Hematopoietic multipotent progenitor cell treated with erythropoietin and hydrocortisone succinate and interleukin-3 and kit ligand, for 6 days (in vitro differentiated cells): ENCODE results near the gene NTSR2.

ENCODE experiments used
- DNase-seq: peaks from one replicate; pipeline ENCODE4 v3.0.0-alpha.2; 2015

The NTSR2 gene

DNA sequence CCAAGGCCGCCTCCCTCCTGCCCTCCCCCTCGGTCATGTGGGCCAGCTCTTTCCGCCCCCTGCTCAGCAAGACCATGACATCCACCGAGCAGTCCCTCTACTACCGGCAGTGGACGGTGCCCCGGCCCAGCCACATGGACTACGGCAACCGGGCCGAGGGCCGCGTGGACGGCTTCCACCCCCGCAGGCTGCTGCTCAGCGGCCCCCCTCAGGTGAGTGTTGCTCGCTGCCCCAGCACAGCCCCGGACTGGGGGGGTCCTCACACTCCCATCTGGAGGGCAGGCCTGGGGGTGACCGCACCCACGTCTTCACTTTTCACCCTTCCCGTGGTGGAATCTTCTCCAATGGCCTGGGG is 51.3 kb downstream of the NTSR2 start:
- DNase-seq = no peak

DNA sequence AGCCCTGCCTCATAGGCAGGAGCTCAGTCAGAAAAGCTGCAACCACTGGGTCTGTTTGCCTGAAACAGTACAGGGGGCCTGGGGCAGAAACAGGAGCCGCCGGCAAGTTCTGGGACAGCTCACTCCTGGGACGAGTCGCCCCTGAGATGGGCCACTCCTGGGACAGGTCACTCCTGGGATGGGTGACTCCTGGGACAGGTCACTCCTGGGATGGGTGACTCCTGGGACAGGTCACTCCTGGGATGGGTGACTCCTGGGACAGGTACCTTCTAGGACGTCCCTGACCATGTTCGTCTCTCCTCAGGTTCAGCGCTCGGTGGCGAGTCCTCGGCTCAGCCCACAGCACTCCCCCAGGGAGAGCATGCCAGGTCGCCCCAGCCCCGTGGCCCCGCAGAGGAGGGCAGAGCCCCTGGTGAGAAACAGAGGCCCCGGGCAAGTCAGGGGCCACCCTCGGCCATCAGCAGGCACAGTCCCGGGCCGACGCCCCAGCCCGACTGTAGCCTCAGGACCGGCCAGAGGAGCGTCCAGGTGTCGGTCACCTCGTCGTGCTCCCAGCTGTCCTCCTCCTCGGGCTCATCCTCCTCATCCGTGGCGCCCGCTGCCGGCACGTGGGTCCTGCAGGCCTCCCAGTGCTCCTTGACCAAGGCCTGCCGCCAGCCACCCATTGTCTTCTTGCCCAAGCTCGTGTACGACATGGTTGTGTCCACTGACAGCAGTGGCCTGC is 51.8 kb downstream of the NTSR2 start:
- DNase-seq = no peak

DNA sequence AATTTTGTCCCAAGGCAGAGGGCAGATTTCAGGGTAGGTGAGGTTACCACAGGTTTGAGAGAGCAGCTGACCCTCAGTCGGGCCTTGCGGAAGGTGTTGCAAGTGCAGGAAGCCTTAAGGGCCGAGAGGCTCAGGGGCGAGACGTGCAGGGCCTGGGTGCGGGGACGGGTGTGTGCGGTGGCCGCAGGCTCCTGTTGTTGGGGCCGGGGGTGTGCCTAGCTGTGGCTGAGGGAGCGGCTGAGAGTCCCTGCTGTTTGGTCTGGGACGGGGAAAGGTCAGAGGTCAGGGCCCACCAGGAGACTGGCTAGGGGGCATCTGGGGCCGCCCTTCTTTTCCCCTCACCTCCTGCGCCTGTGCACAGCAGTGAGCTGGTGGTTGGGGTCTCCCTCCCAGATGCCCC is 52.5 kb downstream of the NTSR2 start:
- DNase-seq = no peak

DNA sequence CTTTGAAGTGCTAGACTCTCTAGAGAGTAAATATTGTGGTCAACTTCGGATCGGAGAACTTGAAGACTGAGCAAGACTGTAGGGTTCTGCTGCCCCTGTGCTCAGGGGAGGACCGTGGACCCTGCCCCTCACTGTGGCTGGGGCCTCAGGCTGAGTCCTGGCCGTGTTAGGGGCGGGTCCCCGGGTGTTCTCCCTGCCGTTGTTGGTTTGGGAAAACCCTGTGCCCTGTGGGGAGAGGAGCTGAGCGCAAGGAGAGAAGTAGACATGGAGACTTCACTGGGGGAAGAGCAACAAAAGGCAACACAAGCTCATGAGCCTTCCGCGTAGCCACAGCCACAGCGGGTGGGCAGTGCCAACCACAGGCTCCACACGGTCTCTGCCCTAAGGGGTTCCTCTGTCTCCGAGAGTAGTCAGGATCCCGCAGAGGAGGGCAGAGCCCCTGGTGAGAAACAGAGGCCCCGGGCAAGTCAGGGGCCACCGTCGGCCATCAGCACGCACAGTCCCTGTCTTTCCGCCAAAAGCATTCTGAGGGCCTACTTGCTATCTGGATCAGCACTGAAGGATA is 53.1 kb downstream of the NTSR2 start:
- no peak for DNase-seq

DNA sequence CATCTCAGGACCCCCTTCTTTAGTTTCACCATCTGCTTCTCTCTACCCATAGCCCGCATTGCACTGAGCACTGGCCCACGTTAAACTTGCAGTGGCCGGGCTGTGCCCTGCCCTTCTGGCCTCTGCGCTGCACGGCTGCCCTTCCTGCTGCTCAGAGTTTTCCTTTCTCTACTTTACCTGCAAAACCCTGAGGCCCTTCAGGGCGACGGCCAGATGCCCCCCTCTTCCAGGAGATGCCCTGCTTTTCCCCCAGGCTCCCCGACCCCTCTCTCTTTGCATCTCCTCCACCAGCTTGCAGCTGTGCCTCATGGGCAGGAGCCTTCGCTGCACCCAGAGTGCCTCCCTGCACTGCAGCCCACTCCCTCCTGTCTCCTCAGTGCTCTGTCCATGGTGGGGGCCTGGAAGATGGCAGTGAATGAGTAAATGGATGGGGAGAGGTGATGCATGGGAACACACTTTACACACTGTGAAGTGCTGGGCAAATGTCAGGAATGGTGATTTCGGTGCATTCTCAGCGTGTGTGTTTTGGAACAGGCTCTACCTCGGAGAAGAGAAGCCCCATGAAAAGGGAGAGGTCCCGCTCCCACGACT is 53.8 kb downstream of the NTSR2 start:
- no peak for DNase-seq

DNA sequence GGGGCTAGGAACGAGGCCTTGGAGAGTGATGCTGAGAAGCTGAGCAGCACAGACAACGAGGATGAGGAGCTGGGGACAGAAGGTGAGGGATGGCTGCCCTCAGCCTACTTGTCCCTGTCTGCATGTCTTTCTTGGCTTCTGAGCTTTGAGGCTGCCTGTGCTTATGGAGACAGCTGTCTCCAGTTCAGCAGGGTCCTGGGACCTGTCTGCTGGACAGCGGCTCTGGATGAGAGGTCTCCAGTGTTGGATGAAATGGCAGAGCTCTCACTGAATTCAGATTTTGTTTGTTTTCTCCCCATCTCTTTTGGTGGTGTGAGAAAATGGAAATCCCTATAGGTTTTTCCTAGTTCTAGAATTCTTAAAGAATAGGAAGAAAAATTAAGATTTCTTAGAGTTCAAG is 54.8 kb downstream of the NTSR2 start:
- no peak for DNase-seq

DNA sequence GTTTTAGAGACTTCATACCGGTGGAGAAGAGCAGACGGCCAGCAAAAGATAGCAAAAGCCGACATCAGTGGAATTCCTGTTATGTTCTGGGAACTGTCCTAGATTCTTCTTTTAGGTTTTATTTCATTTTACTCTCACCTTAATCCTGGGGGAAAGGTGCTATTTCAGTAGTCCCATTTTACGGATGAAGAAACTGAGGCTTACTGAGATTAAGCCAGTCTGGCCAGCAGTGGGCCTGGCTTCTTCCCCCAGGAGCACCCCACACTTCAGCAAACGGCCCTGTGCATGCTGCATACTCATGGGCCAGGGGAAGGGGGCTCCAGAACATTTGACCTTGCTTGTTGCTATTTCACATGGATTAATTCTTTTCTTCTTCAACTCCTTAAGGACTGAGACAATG is 56.7 kb downstream of the NTSR2 start:
- DNase-seq = no peak

DNA sequence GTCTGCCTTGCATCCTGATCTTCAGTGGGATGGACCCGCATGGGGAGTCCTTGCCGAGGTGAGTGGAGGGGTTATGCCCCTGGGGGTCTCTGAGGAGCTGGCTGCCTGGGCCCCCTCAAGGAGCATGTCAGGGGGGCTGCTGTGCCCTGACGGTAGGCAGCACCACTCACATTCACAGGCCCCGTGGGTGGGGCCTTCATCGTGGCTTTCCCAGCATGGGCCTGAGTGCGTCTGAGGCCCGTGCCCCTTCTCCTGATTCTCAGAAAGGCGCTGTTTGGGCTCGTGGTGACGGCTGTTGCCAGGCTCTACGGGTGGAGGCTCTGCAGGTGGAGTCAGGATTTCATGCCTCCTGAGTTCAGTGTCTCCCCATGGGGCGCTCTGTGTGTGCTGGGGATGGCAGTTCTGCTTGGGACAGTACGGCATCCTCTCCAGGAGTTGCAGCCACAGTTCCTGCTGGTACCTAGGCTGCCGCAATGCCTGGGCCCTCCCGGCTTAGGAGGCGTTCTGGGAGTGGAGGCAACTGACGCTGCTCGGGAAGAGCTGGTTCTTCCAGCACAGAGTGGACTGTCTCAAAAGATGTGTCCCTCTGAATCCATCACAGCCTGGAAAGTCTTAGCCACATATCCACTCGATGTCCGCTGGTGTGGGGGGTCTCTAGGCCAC is 57.3 kb downstream of the NTSR2 start:
- DNase-seq = no peak

DNA sequence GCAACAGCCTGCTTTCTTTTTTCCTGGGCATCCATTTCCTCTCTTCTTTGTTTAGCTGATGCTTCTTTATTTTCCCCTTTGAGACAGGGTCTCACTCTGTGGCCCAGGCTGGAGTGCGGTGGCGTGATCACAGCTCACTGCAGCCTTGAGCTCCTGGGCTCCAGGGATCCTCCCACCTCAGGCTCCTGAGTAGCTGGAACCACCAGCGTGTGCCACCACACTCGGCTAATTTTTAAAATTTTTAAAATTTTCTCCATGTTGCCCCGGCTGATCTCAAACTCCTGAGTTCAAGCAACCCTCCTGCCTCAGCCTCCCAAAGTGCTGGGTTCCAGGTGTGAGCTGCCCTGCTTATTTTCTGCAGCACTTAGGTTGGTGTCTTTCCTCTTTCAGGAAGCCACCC is 58.7 kb downstream of the NTSR2 start:
- no peak for DNase-seq

DNA sequence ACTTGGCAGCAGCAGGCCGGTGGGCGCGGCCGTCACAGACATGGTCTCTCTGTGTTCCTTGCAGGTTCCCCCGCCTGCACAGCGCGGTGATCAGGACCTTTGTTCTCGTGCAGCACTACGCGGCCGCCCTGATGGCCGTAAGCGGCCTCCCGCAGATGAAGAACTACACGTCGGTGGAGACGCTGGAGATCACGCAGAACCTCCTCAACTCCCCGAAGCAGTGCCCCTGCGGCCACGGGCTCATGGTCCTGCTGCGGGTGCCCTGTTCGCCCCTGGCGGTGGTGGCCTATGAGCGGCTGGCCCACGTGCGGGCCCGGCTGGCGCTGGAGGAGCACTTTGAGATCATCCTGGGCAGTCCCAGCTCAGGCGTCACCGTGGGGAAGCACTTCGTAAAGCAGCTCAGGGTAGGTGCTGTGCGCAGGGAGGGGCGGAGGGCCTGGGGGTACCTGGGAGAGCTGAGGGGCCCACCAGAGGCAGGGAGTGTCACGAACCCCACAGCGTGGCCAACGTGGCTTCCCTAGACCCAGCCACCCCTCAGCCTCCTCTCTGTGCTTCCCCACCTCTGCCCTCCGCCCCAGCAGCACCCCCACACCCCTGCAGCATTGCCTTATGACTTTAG is 59.3 kb downstream of the NTSR2 start:
- DNase-seq = no peak
